OCI-M2 (cell line): ENCODE measurements around the gene MT1G.
"Not testable (repeated sequence)": the region's sequence is repeated elsewhere in the genome, so short reads cannot be mapped to it uniquely, and the experiment has no call there.

Source experiments
- DNase-seq: peaks from one replicate; lab custom pipeline; 2025; ENCODE audit not compliant: unreplicated experiment; lab: John Stamatoyannopoulos, UW

Gene MT1G

GRCh38 chr16:56665286-56666261 is 2.3 kb downstream of the MT1G start:
- not testable (repeated sequence) for DNase-seq

DNA sequence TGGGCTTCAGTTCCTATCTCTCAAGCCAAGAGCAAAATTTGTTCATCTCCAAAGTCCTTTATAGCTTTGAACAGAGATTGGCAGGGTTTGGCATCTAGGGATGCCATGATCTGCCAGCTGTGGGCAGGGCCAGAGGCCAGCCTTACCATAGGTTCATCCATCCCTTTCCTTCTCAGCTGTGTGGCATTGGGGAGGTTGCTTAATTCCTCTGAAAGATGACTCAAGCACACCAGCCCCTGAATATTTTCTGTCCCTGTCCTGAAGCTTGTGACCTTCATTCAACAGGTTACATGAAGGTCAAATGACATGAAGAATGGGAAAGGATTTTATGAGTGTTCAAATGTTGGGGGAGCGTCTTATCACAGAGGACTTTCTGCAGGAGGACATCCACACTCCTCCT is 3.4 kb downstream of the MT1G start:
- no peak for DNase-seq

DNA sequence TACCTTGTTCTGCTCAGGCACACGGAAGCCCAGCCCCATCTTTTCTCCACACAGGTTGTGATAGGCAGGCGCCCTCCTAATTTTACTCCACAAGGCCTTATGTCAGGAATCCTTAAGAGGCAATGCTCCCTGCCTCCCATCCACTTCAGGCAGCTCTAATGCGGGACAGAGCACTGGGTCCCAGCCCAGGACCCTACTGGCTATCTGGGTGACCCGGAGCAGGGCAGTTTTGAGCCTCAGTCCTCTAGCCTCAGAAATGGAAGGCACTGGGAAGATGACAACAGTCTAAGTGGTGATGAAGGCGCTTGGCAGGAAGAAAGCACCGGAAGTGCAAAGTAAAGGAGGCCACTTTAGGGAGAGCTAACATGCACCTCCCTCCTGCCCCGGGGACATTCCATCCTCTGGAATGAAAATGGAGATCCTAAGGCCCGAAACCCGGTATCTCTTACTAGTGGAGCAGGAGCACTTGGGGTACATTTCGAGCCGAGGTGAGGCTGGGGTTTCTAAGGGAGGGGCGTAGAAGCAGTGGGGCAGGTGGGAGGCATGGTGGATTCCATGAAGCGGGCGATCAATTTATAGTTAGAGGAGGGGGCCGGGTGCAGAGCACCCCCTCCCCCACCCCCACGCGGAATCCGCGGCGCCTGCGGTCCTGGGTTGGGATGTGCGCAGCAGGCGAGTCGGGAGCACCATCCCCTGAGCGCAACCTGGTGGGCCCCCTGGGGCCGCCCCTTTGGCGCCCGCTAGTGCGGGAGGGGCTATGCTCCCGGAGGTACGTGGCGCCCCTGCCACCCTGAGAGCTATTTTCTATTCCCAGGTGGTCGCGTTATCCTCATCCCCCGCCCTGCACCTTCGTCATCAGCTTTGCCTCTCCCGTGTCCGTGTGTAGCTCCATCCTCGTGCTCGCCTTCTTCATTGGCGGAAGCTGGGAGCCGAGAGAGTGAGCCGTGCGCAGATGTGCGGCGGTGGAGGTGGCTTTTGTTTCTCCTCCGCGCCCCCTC is 5.2 kb downstream of the MT1G start:
- no peak for DNase-seq

DNA sequence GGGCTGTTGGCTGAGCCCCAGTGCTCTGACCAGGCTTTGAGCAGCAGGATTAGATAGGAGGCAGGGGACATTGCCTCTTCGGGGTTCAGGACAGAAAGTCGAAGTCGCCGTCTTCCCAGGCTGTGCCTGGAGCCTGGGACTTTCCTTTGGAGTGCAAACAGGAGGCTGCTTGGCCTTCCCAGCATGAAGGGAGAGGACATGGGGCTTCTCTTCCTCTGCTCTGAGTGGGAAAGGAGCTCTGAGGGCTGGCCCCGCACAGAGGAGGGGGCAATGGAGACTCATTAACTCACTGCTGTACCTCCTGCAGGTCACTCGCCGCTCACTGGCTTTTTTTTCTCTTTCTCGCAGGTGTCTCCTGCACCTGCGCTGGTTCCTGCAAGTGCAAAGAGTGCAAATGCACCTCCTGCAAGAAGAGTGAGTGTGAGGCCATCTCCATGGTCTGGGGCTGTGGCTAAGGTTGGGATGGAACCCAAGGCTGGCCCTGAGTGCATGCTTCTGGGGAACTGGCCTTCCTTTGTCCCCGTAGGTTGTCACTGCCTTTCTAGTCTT is 9.5 kb downstream of the MT1G start:
- DNase-seq = no peak

DNA sequence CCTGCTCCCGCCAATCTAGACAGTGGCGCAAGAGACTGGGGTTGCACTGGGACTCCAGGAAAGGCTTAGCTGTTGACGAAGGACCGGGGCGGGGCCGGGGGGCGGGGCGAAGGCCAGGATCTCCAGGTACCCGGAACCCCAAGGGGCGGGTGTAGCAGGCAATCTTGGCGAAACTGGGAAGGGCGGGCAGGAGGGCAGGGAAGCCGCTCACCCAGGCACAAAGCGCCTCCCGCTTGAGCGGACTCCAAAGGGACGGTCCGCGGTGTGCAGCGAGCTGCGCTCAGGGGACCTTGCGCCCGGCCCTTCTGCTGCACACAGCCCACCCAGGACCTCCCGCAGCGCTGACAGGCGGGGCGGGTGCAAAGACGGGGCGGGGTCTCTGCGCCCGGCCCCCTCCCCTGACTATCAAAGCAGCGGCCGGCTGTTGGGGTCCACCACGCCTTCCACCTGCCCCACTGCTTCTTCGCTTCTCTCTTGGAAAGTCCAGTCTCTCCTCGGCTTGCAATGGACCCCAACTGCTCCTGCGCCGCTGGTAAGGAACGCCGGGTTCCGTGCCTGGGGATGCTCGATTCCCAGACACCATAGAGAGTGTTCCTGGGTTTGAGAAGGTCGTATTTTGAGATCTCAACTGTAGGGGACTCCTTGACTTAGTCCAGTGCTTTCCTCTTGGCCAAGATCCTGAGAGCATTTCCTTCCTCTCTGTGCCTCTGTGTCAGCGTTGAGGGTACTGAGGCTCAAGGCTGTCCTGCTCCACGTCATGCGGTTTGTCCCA is 10.1 kb downstream of the MT1G start, which contains the start of gene MT1F:
TSS of gene MT1F (plus strand) at position 405 of the 772 bp plus-strand sequence. CDS start at position 505, 100 bp downstream.
- no peak for DNase-seq

- DNase-seq = no peak
Observed at GRCh38 chr16:56653218-56653617, 14.6 kb downstream of the MT1G start.

- no peak for DNase-seq
Observed at GRCh38 chr16:56652600-56652999, 15.3 kb downstream of the MT1G start.

DNA sequence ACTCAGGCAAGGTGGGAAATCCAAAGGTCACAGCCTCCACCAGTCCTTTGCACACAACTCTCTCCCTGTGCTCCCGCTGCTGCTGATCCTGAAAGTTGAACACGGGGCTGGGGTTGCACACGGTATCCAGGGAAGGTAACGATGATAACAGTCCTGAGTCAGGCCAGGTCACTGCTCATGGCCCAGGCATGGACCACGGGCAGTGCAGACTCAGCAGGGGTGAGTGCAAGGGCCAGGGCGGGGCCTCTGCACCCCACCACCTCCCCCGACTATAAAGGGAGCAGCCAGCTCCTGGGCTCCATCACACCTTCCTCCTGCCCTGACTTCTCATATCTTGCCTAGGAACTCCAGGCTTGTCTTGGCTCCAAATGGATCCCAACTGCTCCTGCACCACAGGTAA is 16.3 kb downstream of the MT1G start, which contains the start of gene MT1B:
TSS of gene MT1B (plus strand) at position 301 of the 400 bp plus-strand sequence. CDS start at position 369, 68 bp downstream.
- no peak for DNase-seq

DNA sequence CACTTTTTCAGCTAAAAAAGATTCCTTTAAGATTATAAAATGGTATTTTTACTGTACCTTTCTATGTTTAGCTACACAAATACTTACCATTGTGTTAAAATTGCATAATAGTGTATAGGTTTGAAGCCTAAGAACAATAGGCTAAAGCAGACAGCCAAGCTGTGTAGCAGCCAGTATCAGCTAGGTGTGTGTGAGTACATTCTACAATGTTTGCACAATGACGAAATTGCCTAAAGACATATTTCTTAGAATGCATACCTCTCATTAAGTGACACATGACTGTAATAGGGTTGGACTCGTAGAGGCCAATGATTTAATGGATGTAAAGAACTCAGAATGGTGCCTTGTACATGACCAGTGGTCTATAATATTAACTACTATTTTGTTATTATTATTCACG is 18.0 kb downstream of the MT1G start:
- no peak for DNase-seq

GRCh38 chr16:56649271-56649670 is 18.6 kb downstream of the MT1G start:
- no peak for DNase-seq

GRCh38 chr16:56647641-56648431 is 20.0 kb downstream of the MT1G start:
- DNase-seq = no peak

DNA sequence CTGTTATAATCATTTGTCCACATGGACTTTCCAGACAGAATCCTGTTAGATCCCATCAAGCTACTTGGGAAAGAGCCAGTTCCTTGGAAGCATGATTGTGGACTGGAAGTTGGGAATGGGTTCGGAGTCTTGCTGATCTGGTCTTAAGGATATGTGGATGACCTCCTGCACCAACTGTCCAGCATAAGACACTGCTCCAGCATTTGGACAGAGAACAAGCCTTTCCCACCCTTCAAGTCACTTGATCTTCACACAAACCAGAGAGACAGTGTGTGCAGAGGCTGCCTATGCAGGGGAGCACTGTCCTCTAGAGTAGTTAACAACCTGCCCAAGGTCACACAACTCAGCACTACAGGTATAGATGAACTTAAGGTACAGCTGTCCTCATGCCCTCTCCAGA is 22.0 kb downstream of the MT1G start:
- no peak for DNase-seq

- DNase-seq = no peak
Observed at GRCh38 chr16:56645311-56645710, 22.6 kb downstream of the MT1G start.

DNA sequence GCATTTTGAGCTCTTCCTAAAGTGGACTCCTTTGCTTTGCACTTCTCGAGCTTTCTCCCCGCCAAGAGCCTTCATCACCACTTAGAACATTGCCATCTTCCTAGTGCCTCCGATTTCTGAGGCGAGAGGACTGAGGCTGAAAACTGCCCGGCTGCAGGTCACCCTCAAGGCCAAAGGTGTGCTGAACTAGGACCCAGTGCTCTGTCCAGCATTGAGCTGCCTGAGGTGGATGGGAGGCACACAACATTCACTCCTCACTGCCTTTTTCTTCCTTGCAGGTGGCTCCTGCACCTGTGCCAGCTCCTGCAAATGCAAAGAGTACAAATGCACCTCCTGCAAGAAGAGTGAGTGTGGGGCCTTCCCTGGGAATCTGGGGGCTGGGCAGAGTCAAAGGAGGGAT is 24.0 kb downstream of the MT1G start:
- DNase-seq = no peak

DNA sequence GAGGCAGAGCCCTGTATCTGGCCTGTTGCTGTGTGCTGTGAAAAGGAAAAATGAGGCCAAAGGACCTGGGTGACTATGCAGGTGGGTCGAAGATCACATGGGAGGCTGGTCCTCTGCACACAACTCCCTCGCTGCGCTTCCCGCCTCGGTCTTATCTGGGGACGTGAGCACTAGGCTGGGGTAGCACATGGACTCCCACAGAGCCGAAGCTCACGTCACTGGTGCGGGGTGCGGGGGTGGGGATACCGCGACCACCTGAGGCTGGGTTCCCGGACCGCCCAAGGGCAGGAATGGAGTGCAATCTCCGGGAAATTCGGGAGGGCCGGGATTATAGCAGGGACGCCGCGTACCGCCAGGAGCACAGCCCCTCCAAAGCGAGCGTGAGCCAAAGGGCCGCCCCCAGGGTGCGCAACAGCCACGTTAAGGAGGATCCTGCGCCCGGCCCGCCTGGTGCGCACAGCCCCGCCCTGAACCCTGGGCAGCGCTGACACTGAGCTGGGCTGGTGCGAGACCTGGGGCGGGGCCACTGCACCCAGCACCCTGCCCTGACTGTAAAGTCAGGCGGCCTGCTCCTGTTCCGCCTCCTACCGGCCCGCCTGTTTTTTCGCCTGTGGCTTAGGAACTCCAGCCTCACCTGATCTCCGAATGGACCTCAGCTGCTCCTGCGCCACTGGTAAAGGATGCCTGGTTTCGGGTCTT is 24.6 kb downstream of the MT1G start:
- DNase-seq = no peak

DNA sequence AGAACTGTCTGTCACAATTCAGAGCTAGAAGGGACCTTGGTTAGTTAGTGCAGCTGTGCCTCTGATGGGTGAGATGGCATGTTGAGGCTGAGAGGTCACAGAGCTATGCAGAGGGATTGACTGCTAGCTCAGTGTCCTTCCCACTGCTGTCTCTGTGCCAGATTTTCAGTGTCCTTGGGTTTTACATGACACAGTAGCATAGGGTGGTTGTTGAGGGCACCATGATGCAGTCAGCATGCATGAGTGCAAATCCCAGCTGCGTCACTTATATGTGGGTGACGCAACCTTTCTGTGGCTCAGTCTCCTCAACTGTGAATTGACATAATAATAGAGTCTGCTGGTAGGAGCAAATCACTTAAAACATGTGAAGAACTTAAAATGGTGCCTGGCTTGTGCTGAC is 26.7 kb downstream of the MT1G start:
- no peak for DNase-seq

DNA sequence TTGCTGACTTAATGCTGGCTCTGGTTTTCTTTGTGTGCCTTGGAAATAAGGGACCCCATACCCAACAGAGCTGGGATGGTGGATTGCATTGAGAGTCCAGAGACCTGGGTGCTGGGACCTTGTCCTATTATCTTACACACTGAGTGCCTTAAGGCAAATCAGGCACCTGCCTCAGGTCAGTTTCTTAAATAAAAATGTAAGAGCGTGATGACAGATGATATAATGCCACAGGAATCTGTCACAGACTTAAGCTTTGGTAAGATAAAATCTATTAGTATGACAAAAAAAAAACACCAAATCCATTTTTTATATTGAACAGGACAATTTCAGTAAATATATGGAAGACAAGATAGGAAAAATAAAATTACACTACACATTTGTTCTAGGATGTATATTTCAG is 27.8 kb downstream of the MT1G start:
- no peak for DNase-seq

GRCh38 chr16:56639045-56639444 is 28.8 kb downstream of the MT1G start:
- DNase-seq = no peak
